DOHH2 (cell line): ENCODE measurements around the gene CDH4.

Source experiments
- EZH2phosphoT487 ChIP-seq: fragments of 200-600 bp; sonication (generic); IDR thresholded peaks from 2 replicates; pipeline ENCODE4 v1.6.1; 2017; ENCODE audit warnings: borderline replicate concordance, mild to moderate bottlenecking, antibody characterized with exemption, low read length, moderate library complexity, mixed read lengths
- TF ChIP-seq, protein P1 (sequence below): fragments of 200-600 bp; sonication (generic); IDR thresholded peaks from one replicate; pipeline ENCODE4 v1.5.1; 2014; ENCODE audit warnings: antibody characterized with exemption, mild to moderate bottlenecking, low read depth, low read length; ENCODE audit not compliant: poor library complexity, severe bottlenecking

DNA sequence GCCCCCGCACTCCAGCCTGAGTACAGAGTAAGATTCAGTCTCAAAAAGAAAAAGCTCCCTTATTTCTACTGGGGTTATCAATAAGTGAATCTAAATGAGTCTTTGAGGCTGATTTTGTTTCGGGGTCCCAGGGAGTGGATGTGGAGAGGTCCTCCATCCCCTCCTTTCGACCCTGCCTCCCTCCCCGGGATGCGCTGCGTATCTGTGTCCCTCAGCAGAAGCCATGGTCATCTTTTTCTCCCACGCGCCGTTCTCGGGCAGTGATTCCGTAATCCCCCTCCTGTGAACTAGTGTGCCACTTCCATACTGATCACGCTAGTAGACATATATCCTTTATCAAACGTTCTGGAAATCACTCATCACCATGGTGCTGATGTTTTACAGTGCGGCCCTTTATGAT lies 152.9 kb downstream of the CDH4 start:
- TF ChIP-seq, protein P1, sequence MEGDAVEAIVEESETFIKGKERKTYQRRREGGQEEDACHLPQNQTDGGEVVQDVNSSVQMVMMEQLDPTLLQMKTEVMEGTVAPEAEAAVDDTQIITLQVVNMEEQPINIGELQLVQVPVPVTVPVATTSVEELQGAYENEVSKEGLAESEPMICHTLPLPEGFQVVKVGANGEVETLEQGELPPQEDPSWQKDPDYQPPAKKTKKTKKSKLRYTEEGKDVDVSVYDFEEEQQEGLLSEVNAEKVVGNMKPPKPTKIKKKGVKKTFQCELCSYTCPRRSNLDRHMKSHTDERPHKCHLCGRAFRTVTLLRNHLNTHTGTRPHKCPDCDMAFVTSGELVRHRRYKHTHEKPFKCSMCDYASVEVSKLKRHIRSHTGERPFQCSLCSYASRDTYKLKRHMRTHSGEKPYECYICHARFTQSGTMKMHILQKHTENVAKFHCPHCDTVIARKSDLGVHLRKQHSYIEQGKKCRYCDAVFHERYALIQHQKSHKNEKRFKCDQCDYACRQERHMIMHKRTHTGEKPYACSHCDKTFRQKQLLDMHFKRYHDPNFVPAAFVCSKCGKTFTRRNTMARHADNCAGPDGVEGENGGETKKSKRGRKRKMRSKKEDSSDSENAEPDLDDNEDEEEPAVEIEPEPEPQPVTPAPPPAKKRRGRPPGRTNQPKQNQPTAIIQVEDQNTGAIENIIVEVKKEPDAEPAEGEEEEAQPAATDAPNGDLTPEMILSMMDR = no peak
- no peak for TF ChIP-seq EZH2phosphoT487
